NCI-H748 treated with DMSO at 0.1 percent for 48 hours (cell line): ENCODE measurements around the gene BICD1.

Experiments used
- DNase-seq: peaks from one replicate; lab custom pipeline; 2025; lab: John Stamatoyannopoulos, UW

Gene BICD1

GRCh38 chr12:32281098-32281497, 174.5 kb downstream of the BICD1 start:
- no peak for DNase-seq

GRCh38 chr12:32284561-32284960, 177.9 kb downstream of the BICD1 start:
- no peak for DNase-seq

- DNase-seq: no peak
Measured at GRCh38 chr12:32285021-32285420, 178.4 kb downstream of the BICD1 start.

- DNase-seq: no peak
Measured at GRCh38 chr12:32285489-32285888, 178.8 kb downstream of the BICD1 start.

GRCh38 chr12:32290411-32290810, 183.8 kb downstream of the BICD1 start:
- no peak for DNase-seq

GRCh38 chr12:32292151-32292550, 185.5 kb downstream of the BICD1 start:
- no peak for DNase-seq

- no peak for DNase-seq
Measured at GRCh38 chr12:32293808-32294419, 187.3 kb downstream of the BICD1 start.

GRCh38 chr12:32296567-32296966, 189.9 kb downstream of the BICD1 start:
- DNase-seq: no peak

GRCh38 chr12:32298917-32299316, 192.3 kb downstream of the BICD1 start:
- no peak for DNase-seq

GRCh38 chr12:32301216-32301615, 194.6 kb downstream of the BICD1 start:
- no peak for DNase-seq

GRCh38 chr12:32302218-32303173, 195.8 kb downstream of the BICD1 start:
- peak; percentile 18 for DNase-seq

- DNase-seq: no peak
Measured at GRCh38 chr12:32303174-32303549, 196.5 kb downstream of the BICD1 start.

- DNase-seq: no peak
Measured at GRCh38 chr12:32305163-32305562, 198.5 kb downstream of the BICD1 start.

GRCh38 chr12:32307326-32307725, 200.7 kb downstream of the BICD1 start:
- DNase-seq: no peak

GRCh38 chr12:32309811-32310736, 203.4 kb downstream of the BICD1 start:
- no peak for DNase-seq

- DNase-seq: peak; percentile 56
Measured at GRCh38 chr12:32312049-32312670, 205.5 kb downstream of the BICD1 start.

GRCh38 chr12:32322354-32322753, 215.7 kb downstream of the BICD1 start:
- DNase-seq: no peak

GRCh38 chr12:32331133-32331532, 224.5 kb downstream of the BICD1 start:
- DNase-seq: no peak

GRCh38 chr12:32332446-32332845, 225.8 kb downstream of the BICD1 start:
- DNase-seq: no peak

- DNase-seq: no peak
Measured at GRCh38 chr12:32334371-32334777, 227.7 kb downstream of the BICD1 start.

GRCh38 chr12:32336261-32336660, 229.6 kb downstream of the BICD1 start:
- no peak for DNase-seq

- DNase-seq: no peak
Measured at GRCh38 chr12:32343496-32343895, 236.8 kb downstream of the BICD1 start.
